BLaER1 (cell line): ENCODE data around the gene MINAR1.

Experiments used
- H3K27ac ChIP-seq: shearing (Covaris generic); formaldehyde crosslinking; 2 replicates; pipeline ENCODE4 v1.8.1; 2022
- H3K27me3 ChIP-seq: shearing (Covaris generic); formaldehyde crosslinking; 2 replicates; pipeline ENCODE4 v1.8.1; 2022
- H3K36me3 ChIP-seq: shearing (Covaris generic); formaldehyde crosslinking; 2 replicates; pipeline ENCODE4 v1.8.1; 2022
- H3K4me1 ChIP-seq: shearing (Covaris generic); formaldehyde crosslinking; 2 replicates; pipeline ENCODE4 v1.8.1; 2022
- H3K4me2 ChIP-seq: shearing (Covaris generic); formaldehyde crosslinking; 2 replicates; pipeline ENCODE4 v1.8.1; 2022
- H3K4me3 ChIP-seq: shearing (Covaris generic); formaldehyde crosslinking; 2 replicates; pipeline ENCODE4 v1.8.1; 2022
- H3K9ac ChIP-seq: shearing (Covaris generic); formaldehyde crosslinking; 2 replicates; pipeline ENCODE4 v1.8.1; 2022
- H3K9me3 ChIP-seq: shearing (Covaris generic); formaldehyde crosslinking; 2 replicates; pipeline ENCODE4 v1.8.1; 2022
- H4K20me1 ChIP-seq: shearing (Covaris generic); formaldehyde crosslinking; 2 replicates; pipeline ENCODE4 v1.8.1; 2022
- Cebpa-rat ChIP-seq: shearing (Covaris generic); IDR thresholded peaks from 2 replicates; pipeline ENCODE4 v1.8.1; 2022

Gene MINAR1

DNA sequence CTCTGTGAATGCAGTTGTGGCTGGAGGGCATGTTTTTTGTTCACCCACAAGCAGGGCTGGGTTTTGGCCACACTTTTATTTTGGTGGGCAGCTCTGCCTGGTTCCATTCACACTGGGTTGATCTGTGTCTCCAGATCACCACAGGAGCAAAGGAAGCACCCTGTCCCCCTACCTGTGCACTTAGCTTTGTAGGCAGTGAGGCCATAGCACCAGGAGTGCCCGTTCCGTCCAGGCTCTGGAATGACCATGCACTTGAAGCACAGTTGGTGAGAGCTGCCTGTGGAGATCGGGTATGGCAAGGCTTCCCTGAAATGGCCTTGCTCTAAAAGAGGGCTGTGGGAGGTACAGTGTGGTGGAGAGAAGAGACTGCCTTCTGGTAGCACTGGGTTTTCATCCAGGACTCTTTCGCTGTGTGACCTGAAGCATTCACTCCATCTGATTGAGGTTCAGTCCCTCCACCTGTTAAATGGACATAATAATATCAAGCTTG lies 31.7 kb downstream of the MINAR1 start:
- Histone ChIP-seq H3K4me1 (peaks cover 6% of the 10 kb centered on the region), H3K9me3 (no peaks in the 10 kb centered on the region), H3K9ac (no peak overlapping the region), H3K4me3 (no peak overlapping the region), H3K27me3 (no peaks in the 10 kb centered on the region), H3K36me3 (no peaks in the 10 kb centered on the region), H3K4me2 (no peak overlapping the region), H4K20me1 (no peaks in the 10 kb centered on the region), H3K27ac (no peak overlapping the region)
- no peak for TF ChIP-seq Cebpa-rat

DNA sequence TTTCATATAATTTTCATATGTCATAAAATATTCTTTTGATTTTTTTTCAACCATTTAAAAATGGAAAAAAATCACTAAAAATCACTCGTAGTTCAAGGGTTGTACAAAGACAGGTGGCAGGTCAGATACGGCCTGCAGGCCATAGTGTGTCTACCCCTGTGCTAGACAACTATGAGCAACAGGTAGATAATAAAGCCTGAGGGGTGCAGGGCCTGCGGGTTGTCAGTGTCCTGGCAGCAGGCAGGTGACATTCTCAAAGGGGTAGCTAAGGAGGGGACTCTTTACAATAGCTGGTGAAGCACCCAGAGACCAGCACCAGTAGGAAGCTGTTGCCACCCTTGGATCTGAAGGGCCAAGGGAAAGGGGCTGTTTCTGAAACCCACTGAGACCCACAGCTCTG lies 34.4 kb downstream of the MINAR1 start:
- no peaks in the 10 kb centered on the region for H3K27me3 ChIP-seq
- no peaks in the 10 kb centered on the region for H4K20me1 ChIP-seq
- no peaks in the 10 kb centered on the region for H3K9me3 ChIP-seq
- peak overlapping the region; percentile 37 for H3K4me2 ChIP-seq
- H3K27ac ChIP-seq, result no peak overlapping the region
- no peak for TF ChIP-seq Cebpa-rat
- no peak overlapping the region for H3K9ac ChIP-seq
- H3K36me3 ChIP-seq, result no peaks in the 10 kb centered on the region
- no peak overlapping the region for H3K4me3 ChIP-seq
- peaks cover 6% of the 10 kb centered on the region for H3K4me1 ChIP-seq

DNA sequence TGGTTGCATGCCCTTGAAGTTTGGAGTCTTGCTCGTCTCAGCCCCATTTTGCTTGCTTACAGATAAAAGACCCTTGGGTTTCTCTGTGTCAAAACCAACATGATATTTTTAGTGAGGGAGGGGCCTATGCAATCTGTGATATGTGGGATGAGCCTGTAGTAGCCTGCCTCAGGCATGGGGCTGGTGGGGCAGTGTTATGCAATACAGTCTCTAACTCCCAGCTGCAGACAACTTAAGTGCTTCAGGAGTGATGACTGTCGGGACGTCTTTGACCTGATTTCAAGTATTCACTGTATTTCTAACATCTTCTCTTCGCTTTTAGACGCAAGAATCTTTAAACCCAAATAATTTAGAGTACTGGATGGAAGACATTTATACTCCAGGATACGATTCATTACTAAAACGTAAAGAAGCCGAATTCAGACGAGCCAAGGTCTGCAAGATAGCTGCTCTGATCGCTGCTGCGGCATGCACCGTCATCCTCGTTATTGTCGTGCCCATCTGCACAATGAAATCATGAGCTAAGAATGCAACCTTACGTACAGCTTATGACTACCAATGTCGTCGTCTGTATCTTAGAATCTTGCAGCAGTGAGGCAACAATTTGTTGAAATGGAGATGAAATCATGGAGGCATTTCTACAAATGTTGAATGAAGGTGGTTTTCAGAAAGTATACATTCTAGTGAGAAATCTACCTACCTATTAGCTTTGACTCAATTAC lies 35.9 kb downstream of the MINAR1 start:
- H3K4me3 ChIP-seq, result no peak overlapping the region
- no peak overlapping the region for H3K27ac ChIP-seq
- H3K9ac ChIP-seq, result no peak overlapping the region
- H3K4me1 ChIP-seq, result peaks cover 6% of the 10 kb centered on the region
- no peaks in the 10 kb centered on the region for H3K36me3 ChIP-seq
- H4K20me1 ChIP-seq, result no peaks in the 10 kb centered on the region
- no peaks in the 10 kb centered on the region for H3K9me3 ChIP-seq
- H3K4me2 ChIP-seq, result no peak overlapping the region
- no peak for TF ChIP-seq Cebpa-rat
- no peaks in the 10 kb centered on the region for H3K27me3 ChIP-seq

DNA sequence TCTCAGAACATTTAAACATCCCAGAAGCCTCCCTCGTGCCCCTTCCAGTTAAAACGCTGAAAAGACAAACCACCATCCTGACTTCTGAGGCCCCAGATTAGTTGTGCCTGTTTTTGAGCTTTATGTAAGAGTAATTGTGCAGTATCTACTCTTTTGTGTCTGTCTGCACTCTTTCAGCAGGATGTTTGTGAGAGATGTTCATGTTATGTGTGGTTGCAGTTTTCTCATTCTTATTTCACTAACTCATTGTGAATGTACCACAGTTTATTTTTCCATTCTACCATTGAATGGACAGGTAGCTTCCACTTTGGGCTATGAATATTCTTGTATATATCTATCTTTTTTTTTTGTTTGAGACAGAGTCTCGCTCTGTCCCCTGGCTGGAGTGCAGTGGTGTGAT lies 40.3 kb downstream of the MINAR1 start:
- no peaks in the 10 kb centered on the region for H3K4me1 ChIP-seq
- no peaks in the 10 kb centered on the region for H4K20me1 ChIP-seq
- no peaks in the 10 kb centered on the region for H3K36me3 ChIP-seq
- no peak for TF ChIP-seq Cebpa-rat
- no peak overlapping the region for H3K4me2 ChIP-seq
- no peak overlapping the region for H3K4me3 ChIP-seq
- H3K27ac ChIP-seq, result no peak overlapping the region
- no peaks in the 10 kb centered on the region for H3K27me3 ChIP-seq
- H3K9me3 ChIP-seq, result no peaks in the 10 kb centered on the region
- H3K9ac ChIP-seq, result no peak overlapping the region

DNA sequence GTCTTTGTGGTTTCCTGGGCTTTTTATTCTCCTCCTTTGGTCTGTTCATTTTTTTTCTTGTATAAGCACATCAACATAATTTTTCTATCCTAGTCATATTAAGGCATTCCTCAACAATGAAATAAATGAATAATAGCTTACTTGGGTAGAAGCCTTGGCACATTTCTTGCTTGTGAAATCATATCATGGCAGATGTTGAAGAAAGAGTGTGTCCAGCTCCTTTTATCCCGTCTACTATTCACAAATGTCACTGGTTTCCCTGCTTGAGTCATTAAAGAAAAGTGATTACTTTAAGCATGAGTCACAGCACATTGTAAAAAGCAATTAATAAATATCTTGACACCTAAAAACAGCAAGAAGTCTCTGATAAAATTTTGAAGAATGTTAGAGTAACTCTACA lies 42.1 kb downstream of the MINAR1 start:
- no peak overlapping the region for H3K27ac ChIP-seq
- no peaks in the 10 kb centered on the region for H3K27me3 ChIP-seq
- no peaks in the 10 kb centered on the region for H3K4me1 ChIP-seq
- no peak overlapping the region for H3K9ac ChIP-seq
- H3K36me3 ChIP-seq, result no peaks in the 10 kb centered on the region
- H3K4me2 ChIP-seq, result no peak overlapping the region
- no peak for TF ChIP-seq Cebpa-rat
- H3K9me3 ChIP-seq, result no peaks in the 10 kb centered on the region
- no peak overlapping the region for H3K4me3 ChIP-seq
- H4K20me1 ChIP-seq, result no peaks in the 10 kb centered on the region

DNA sequence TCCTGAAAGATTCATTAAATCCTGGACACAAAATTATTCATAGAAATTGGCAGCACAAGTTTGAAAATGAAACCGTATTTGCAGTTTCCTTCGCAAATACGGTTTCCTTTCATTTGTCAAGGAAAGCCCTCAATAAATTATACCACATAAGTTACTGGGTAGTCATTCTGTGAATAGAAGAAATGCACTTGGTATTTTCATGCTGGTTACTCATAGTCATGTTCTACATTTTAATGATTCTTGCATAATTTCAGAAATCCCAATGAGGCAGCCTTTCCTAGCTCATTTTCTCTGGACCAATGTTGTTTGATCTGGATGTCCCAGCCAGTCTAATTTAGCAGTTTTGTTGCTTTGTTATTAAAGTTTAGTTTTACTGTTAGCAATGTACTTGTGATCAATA lies 43.2 kb downstream of the MINAR1 start:
- TF ChIP-seq Cebpa-rat, result no peak
- Histone ChIP-seq H4K20me1 (no peaks in the 10 kb centered on the region), H3K9ac (no peak overlapping the region), H3K27ac (no peak overlapping the region), H3K9me3 (no peaks in the 10 kb centered on the region), H3K27me3 (no peaks in the 10 kb centered on the region), H3K36me3 (no peaks in the 10 kb centered on the region), H3K4me1 (no peaks in the 10 kb centered on the region), H3K4me3 (no peak overlapping the region), H3K4me2 (no peak overlapping the region)

DNA sequence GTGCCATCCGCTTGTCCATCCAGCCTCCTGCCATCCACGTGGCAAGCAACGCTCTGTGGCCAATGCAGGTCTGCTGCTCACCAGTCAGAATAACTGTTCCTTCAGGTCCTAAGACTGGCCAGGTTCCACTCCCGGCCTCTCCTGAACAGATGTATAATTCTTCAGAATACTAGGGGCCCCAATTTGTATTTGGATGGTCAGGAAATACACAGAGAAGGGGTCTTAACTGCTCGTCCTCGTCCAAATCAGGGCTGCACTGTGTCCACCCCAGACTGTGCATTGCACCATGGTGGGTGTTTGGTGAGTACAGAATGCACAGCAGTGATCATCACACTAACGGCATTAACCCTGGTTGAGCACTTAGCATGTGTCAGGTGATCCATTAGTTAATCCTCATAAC lies 46.0 kb downstream of the MINAR1 start:
- H3K36me3 ChIP-seq, result no peaks in the 10 kb centered on the region
- no peaks in the 10 kb centered on the region for H3K27me3 ChIP-seq
- no peak overlapping the region for H3K4me3 ChIP-seq
- no peak for TF ChIP-seq Cebpa-rat
- H3K9me3 ChIP-seq, result no peaks in the 10 kb centered on the region
- no peak overlapping the region for H3K4me2 ChIP-seq
- H3K4me1 ChIP-seq, result no peaks in the 10 kb centered on the region
- H3K9ac ChIP-seq, result no peak overlapping the region
- H3K27ac ChIP-seq, result no peak overlapping the region
- no peaks in the 10 kb centered on the region for H4K20me1 ChIP-seq

DNA sequence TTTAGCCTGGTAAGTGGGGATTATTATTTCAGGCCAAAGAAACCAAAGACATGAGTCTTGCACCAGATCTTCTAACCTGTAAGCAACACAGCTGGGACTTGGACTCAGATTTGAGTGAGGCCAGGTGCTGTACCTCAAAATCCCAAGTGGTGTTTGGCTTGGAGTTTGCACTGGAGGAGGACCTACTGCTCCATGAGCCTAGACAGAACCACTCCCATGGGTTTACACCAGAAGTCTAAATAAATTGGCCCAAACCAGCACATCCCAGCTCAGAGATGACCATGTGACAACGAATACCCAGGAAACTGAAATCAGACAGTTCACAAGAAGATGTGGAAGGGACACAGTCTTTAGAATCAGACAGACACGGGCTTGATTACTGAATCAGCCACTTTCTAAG lies 47.5 kb downstream of the MINAR1 start:
- TF ChIP-seq Cebpa-rat, result no peak
- H3K4me2 ChIP-seq, result no peak overlapping the region
- H3K27ac ChIP-seq, result no peak overlapping the region
- H3K4me3 ChIP-seq, result no peak overlapping the region
- no peak overlapping the region for H3K9ac ChIP-seq
- H3K4me1 ChIP-seq, result no peaks in the 10 kb centered on the region
- H3K27me3 ChIP-seq, result no peaks in the 10 kb centered on the region
- no peaks in the 10 kb centered on the region for H3K36me3 ChIP-seq
- no peaks in the 10 kb centered on the region for H4K20me1 ChIP-seq
- no peaks in the 10 kb centered on the region for H3K9me3 ChIP-seq

DNA sequence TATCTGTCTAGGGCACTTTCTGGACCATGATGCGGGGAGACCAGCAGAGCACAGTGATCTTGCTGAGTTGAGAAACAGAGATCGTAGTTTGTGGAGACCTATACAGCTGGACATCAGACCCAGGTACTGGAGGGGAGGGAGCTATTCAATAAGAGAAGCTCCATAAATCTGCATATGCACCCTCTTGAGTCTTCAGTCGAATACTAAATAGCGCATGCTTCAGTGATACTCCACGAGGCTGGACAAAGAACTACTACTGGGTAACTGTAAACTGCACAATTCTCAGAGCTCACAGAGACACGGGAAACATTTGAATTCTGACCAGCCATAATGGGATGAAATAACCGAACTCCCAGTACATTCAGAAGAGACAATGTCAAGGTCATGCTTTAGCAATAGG lies 49.7 kb downstream of the MINAR1 start:
- no peak for TF ChIP-seq Cebpa-rat
- no peaks in the 10 kb centered on the region for H3K36me3 ChIP-seq
- no peaks in the 10 kb centered on the region for H4K20me1 ChIP-seq
- no peak overlapping the region for H3K4me3 ChIP-seq
- no peaks in the 10 kb centered on the region for H3K27me3 ChIP-seq
- no peak overlapping the region for H3K9ac ChIP-seq
- no peaks in the 10 kb centered on the region for H3K9me3 ChIP-seq
- H3K4me1 ChIP-seq, result no peaks in the 10 kb centered on the region
- H3K4me2 ChIP-seq, result no peak overlapping the region
- no peak overlapping the region for H3K27ac ChIP-seq
